ENCODE measurements around the gene ETNK2. TPM values are rescaled to one million over a fixed set of nuclear protein-coding genes. Genes with fewer than 3 reads are reported as not detected.

Gene ETNK2
- polyA plus RNA-seq, 3 donors: not detected

GRCh38 chr1:204128964-204129896 lies 22.6 kb downstream of the ETNK2 start:
- DNase-seq: peak; percentile 56 to 75 (median 58)
- Histone ChIP-seq H3K9ac (ENCODE audit: insufficient read depth, low read length, poor library complexity, severe bottlenecking) (peak overlapping the region; percentile 37), H2AFZ (ENCODE audit: insufficient read depth, low read depth, low read length, poor library complexity, severe bottlenecking) (peak overlapping the region; percentile 84), H3K36me3 (replicated peaks in 1 of 2; ENCODE audit: control insufficient read depth in 1 of 2, insufficient read depth in 2 of 2, low read length in 2 of 2) (no peaks in the 10 kb centered on the region), H3K4me2 (replicated peaks; ENCODE audit: extremely low read depth, low read length, poor library complexity, severe bottlenecking) (peak overlapping the region; percentile 34), H3K27me3 (ENCODE audit: control insufficient read depth in 2 of 2, insufficient read depth in 2 of 2, low read length in 2 of 2) (no peaks in the 10 kb centered on the region), H3K27ac (ENCODE audit: low read depth in 1 of 2, low read length in 2 of 2) (no peak overlapping the region), H3K4me3 (replicated peaks in 1 of 3; ENCODE audit: low read depth in 2 of 3, low read length in 3 of 3) (no peak overlapping the region), H4K20me1 (ENCODE audit: insufficient read depth, low read length) (no peaks in the 10 kb centered on the region), H3K79me2 (ENCODE audit: insufficient read depth, low read length) (no peaks in the 10 kb centered on the region), H3K9me3 (replicated peaks in 1 of 2; ENCODE audit: control insufficient read depth in 1 of 2, insufficient read depth in 1 of 2, low read length in 2 of 2) (no peaks in the 10 kb centered on the region), H3K4me1 (ENCODE audit: control insufficient read depth in 1 of 2, insufficient read depth in 2 of 2, low read length in 2 of 2) (peaks cover 7 to 8% of the 10 kb centered on the region in 2 donors)
- peak overlapping the region in 2 of 7 donors; percentile 19 to 33 for H3K27ac Mint-ChIP-seq
- peak; percentile 96 for TF ChIP-seq CTCF (IDR thresholded peaks at IDR 0.05)
- H3K4me1 Mint-ChIP-seq: peaks cover 8% of the 10 kb centered on the region
- WGBS (ENCODE audit: insufficient coverage): 35% methylated on average over 21 of the region's 29 CpGs
- H3K36me3 Mint-ChIP-seq: no peaks in the 10 kb centered on the region
- peak overlapping the region; percentile 31 to 65 for H3K4me3 Mint-ChIP-seq
- H3K9me3 Mint-ChIP-seq: no peaks in the 10 kb centered on the region
- H3K27me3 Mint-ChIP-seq (ENCODE audit: low read depth in 3 of 3): peaks cover 0 to 5% (median 4%) of the 10 kb centered on the region in 3 donors
- intact Hi-C loops (cut with micrococcal nuclease): loop anchor here (2.0 to 5.0 kb wide), 2 partner anchors 267 to 268 kb away; partner anchors contain the start of gene SNRPE (in 2 of the 2)

GRCh38 chr1:204128464-204128963 lies 23.3 kb downstream of the ETNK2 start:
- no peak for DNase-seq
- Mint-ChIP-seq H3K9me3 (no peaks in the 10 kb centered on the region), H3K27ac (peak overlapping the region in 1 of 7 donors; percentile 33), H3K4me1 (peaks cover 8% of the 10 kb centered on the region), H3K36me3 (no peaks in the 10 kb centered on the region), H3K4me3 (peak overlapping the region in 1 of 2 donors; percentile 65), H3K27me3 (ENCODE audit: low read depth in 3 of 3) (peaks cover 0 to 7% (median 5%) of the 10 kb centered on the region in 3 donors)
- WGBS (ENCODE audit: insufficient coverage): 100% methylated on average over 2 of the region's 4 CpGs
- Histone ChIP-seq H3K4me3 (replicated peaks in 1 of 3; ENCODE audit: low read depth in 2 of 3, low read length in 3 of 3) (no peak overlapping the region), H3K9ac (ENCODE audit: insufficient read depth, low read length, poor library complexity, severe bottlenecking) (no peak overlapping the region), H3K79me2 (ENCODE audit: insufficient read depth, low read length) (no peaks in the 10 kb centered on the region), H2AFZ (ENCODE audit: insufficient read depth, low read depth, low read length, poor library complexity, severe bottlenecking) (peak overlapping the region; percentile 84), H4K20me1 (ENCODE audit: insufficient read depth, low read length) (no peaks in the 10 kb centered on the region), H3K27ac (ENCODE audit: low read depth in 1 of 2, low read length in 2 of 2) (no peak overlapping the region), H3K4me1 (ENCODE audit: control insufficient read depth in 1 of 2, insufficient read depth in 2 of 2, low read length in 2 of 2) (peaks cover 7 to 8% of the 10 kb centered on the region in 2 donors), H3K9me3 (replicated peaks in 1 of 2; ENCODE audit: control insufficient read depth in 1 of 2, insufficient read depth in 1 of 2, low read length in 2 of 2) (no peaks in the 10 kb centered on the region), H3K36me3 (replicated peaks in 1 of 2; ENCODE audit: control insufficient read depth in 1 of 2, insufficient read depth in 2 of 2, low read length in 2 of 2) (no peaks in the 10 kb centered on the region), H3K27me3 (ENCODE audit: control insufficient read depth in 2 of 2, insufficient read depth in 2 of 2, low read length in 2 of 2) (no peaks in the 10 kb centered on the region), H3K4me2 (replicated peaks; ENCODE audit: extremely low read depth, low read length, poor library complexity, severe bottlenecking) (peak overlapping the region; percentile 34)
- intact Hi-C loops (cut with micrococcal nuclease): loop anchor here (2.0 to 5.0 kb wide), 2 partner anchors 266 to 268 kb away; partner anchors contain the start of gene SNRPE (in 2 of the 2)
- no peak for TF ChIP-seq CTCF (IDR thresholded peaks at IDR 0.05)
